ENCODE measurements around the gene EFCAB11. TPM values are rescaled to one million over a fixed set of nuclear protein-coding genes. Genes with fewer than 3 reads are reported as not detected.

The EFCAB11 gene
- total and polyA plus RNA-seq, 11 donors: 0.79 to 4.6 (median 3.3) TPM

GRCh38 chr14:89866458-89866857, 88.1 kb downstream of the EFCAB11 start:
- peaks cover 0 to 9% (median 0%) of the 10 kb centered on the region in 12 donors for H3K9me3 ChIP-seq
- no peak for DNase-seq
- TF ChIP-seq POLR2A (IDR thresholded peaks at IDR 0.05) (no peak), CTCF (IDR thresholded peaks at IDR 0.05) (no peak)
- 92 to 100% (median 97%) methylated on average over 3 of the region's 3 CpGs for WGBS, 4 donors
- no peaks in the 10 kb centered on the region for H3K36me3 ChIP-seq
- no peak overlapping the region for H3K4me3 ChIP-seq
- no peaks in the 10 kb centered on the region for H3K27me3 ChIP-seq
- no peak overlapping the region for H3K27ac ChIP-seq
- H3K4me1 ChIP-seq: no peaks in the 10 kb centered on the region
- intact Hi-C loops (cut with DNase I): no loop called here
- ATAC-seq: no peak

GRCh38 chr14:89865153-89865552, 89.4 kb downstream of the EFCAB11 start:
- Histone ChIP-seq H3K27me3 (no peaks in the 10 kb centered on the region), H3K4me1 (no peaks in the 10 kb centered on the region), H3K4me3 (no peak overlapping the region), H3K27ac (no peak overlapping the region), H3K36me3 (no peaks in the 10 kb centered on the region), H3K9me3 (peaks cover 0 to 9% (median 0%) of the 10 kb centered on the region in 12 donors)
- no peak for DNase-seq
- no peak for TF ChIP-seq POLR2A (IDR thresholded peaks at IDR 0.05)
- WGBS, 4 donors: 86 to 97% (median 93%) methylated on average over 5 of the region's 5 CpGs
- intact Hi-C loops (cut with DNase I): no loop called here
- ATAC-seq: no peak

DNA sequence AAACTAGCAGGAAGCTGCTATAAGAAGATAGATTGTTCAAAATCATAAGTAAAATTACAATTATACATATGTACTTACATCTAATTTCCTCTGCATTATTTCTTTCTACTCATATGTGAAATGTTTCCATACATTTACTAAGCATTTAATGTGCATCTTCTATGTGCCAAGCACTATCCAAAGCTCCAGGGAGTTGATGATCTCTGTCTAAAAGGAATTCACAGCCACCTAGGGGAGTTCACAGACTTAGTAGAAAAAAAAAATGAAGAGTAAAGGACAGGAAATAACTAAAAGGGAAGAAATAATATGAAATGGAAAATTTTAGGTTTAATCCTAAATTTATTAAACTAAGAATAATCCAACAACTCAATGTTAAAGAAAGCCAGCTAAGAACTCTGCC, 91.7 kb downstream of the EFCAB11 start:
- intact Hi-C loops (cut with DNase I): no loop called here
- ATAC-seq (no peak), DNase-seq (no peak)

GRCh38 chr14:89861630-89862029, 92.9 kb downstream of the EFCAB11 start:
- DNase-seq (no peak), ATAC-seq (no peak)
- Histone ChIP-seq H3K27ac (no peak overlapping the region), H3K27me3 (no peaks in the 10 kb centered on the region), H3K36me3 (no peaks in the 10 kb centered on the region), H3K4me3 (no peak overlapping the region), H3K4me1 (no peaks in the 10 kb centered on the region), H3K9me3 (peaks cover 0 to 8% (median 0%) of the 10 kb centered on the region in 12 donors)
- no peak for TF ChIP-seq CTCF (IDR thresholded peaks at IDR 0.05)
- no peak for TF ChIP-seq POLR2A (IDR thresholded peaks at IDR 0.05)
- intact Hi-C loops (cut with DNase I): no loop called here

More for the DNA sequence above, 91.7 kb downstream of the EFCAB11 start:
- no peak overlapping the region for H3K27ac ChIP-seq
- no peaks in the 10 kb centered on the region for H3K27me3 ChIP-seq
- no peak overlapping the region for H3K4me3 ChIP-seq
- no peak for TF ChIP-seq CTCF (IDR thresholded peaks at IDR 0.05)
- no peak for TF ChIP-seq POLR2A (IDR thresholded peaks at IDR 0.05)
- peaks cover 0 to 8% (median 0%) of the 10 kb centered on the region in 12 donors for H3K9me3 ChIP-seq
- H3K36me3 ChIP-seq: no peaks in the 10 kb centered on the region
- H3K4me1 ChIP-seq: no peaks in the 10 kb centered on the region

DNA sequence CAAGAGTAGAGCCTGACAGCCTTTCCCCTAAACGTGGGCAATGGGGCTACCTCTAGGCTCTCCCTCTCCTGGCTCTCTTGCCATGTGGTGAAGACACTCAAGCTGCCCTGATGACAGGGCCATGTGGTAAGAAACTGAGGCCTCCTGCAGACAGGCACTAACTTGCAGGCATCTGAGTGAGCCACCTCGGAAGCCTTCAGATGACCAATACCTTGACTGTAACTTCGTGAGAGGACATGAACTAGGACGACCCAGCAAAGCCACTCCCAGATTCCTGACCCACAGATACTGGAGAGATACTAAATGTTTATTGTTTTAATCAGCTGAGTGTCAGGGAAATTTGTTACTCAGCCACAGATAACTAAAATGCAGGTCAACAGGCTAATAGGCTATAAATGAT, 96.4 kb downstream of the EFCAB11 start:
- DNase-seq: no peak
- TF ChIP-seq CTCF (IDR thresholded peaks at IDR 0.05): no peak
- H3K9me3 ChIP-seq: peaks cover 0 to 8% (median 0%) of the 10 kb centered on the region in 12 donors
- H3K36me3 ChIP-seq: no peaks in the 10 kb centered on the region
- no peak for ATAC-seq
- peaks cover 0 to 11% (median 0%) of the 10 kb centered on the region in 12 donors for H3K4me1 ChIP-seq
- H3K4me3 ChIP-seq: no peak overlapping the region
- intact Hi-C loops (cut with DNase I): no loop called here
- no peak overlapping the region for H3K27ac ChIP-seq
- no peaks in the 10 kb centered on the region for H3K27me3 ChIP-seq
- 81 to 89% (median 82%) methylated on average over 4 of the region's 4 CpGs for WGBS, 4 donors
